Measurements from ENCODE around the gene SARM1.

GRCh38 chr17:28363776-28364650, 7.5 kb upstream of the SARM1 start:
- no peak for TF ChIP-seq CTCF (IDR thresholded peaks at IDR 0.05; ENCODE audit: extremely low read depth in 1 of 2, insufficient read depth in 1 of 2, low read depth in 1 of 2, low read length in 2 of 2)
- TF ChIP-seq EZH2 (IDR thresholded peaks at IDR 0.05; ENCODE audit: borderline replicate concordance, low read depth, low read length, severe bottlenecking) = no peak
